Left ventricle myocardium superior (tissue), 1 donor: ENCODE data around the gene LRIF1. TPM values are rescaled to one million over a fixed set of nuclear protein-coding genes. Genes with fewer than 3 reads are reported as not detected.
"Not testable (repeated sequence)": the region's sequence is repeated elsewhere in the genome, so short reads cannot be mapped to it uniquely, and the experiment has no call there.

Source experiments
- ATAC-seq: fragments of 200-7000 bp; cut with Tn5 transposase; one replicate; pipeline ENCODE4 v1.9.1; 2020; ENCODE audit warnings: mild to moderate bottlenecking, moderate library complexity
- DNase-seq: peaks from one replicate; pipeline ENCODE4 v3.0.0-alpha.2; 2020
- intact Hi-C: fragments of 100-400 bp; cut with micrococcal nuclease; formaldehyde crosslinking; loops from one replicate; pipeline ENCODE4 v1.11.0; 2022
- long read RNA-seq: library from polyadenylated mRNA; unstranded; transcript quantifications from one replicate; pipeline ENCODE4 v2.0.0, GENCODE V29; 2021
- total RNA-seq: library from RNA; stranded (reverse); fragmentation: NEBNext Ultra II Directional; extraction: Animal tissue kit (Norgen Biotek cat#: 25700); gene quantifications from one replicate; pipeline ENCODE4 v1.2.1, GENCODE V29; 2021
- donor health status: DM: no; HTN: yes; CAD: no; lungs with severe emphysema.

The LRIF1 gene, protein sequence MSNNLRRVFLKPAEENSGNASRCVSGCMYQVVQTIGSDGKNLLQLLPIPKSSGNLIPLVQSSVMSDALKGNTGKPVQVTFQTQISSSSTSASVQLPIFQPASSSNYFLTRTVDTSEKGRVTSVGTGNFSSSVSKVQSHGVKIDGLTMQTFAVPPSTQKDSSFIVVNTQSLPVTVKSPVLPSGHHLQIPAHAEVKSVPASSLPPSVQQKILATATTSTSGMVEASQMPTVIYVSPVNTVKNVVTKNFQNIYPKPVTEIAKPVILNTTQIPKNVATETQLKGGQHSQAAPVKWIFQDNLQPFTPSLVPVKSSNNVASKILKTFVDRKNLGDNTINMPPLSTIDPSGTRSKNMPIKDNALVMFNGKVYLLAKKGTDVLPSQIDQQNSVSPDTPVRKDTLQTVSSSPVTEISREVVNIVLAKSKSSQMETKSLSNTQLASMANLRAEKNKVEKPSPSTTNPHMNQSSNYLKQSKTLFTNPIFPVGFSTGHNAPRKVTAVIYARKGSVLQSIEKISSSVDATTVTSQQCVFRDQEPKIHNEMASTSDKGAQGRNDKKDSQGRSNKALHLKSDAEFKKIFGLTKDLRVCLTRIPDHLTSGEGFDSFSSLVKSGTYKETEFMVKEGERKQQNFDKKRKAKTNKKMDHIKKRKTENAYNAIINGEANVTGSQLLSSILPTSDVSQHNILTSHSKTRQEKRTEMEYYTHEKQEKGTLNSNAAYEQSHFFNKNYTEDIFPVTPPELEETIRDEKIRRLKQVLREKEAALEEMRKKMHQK
- 18.0 TPM for total RNA-seq
- long read RNA-seq, transcript LRIF1-202 (3 exons, 1,796 nt): major isoform, 17 of 27 reads
- long read RNA-seq, partial matches to known transcripts: 3 of 27 reads
- long read RNA-seq, other reads (novel, unspliced or antisense): 5 of 27 reads

DNA sequence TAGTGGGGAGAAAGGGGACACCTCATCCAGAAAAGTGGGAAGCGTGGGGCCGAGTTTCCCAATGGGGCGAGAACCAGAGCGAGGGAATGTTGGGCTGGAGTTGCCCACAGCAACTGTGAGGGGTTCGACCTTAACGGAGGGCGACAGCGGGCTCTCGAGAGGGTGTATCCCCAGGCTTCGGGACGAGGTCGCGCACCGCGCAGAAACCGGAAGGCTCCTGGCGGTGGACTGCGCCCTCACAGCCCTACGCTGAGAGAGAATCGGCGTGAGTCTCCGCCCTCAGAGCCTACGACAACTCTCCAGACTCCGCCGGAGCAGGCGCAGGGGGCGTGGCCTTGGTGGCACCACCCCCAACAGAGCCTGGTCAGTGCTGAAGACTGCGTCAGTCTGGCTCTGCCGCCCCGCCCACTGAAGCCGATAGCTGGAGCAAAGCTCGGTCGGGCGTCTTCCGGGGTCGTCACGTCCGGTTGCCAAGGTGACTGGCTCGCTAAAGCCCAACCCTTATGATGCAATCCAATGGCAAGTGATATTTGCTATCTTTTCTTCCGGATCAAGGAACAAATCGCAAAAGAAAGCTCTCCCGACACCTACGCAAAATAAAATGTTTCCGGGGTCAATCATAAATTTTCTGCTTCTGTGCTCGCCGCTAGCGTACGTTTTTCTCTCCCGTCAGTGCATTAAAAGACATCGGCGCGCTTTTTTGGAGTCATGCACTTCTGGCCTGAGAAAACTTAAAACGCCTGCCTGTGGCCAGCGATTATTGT lies at the start of gene LRIF1:
Gene LRIF1, minus strand, starts transcription at position 232 of the 764 bp plus-strand sequence. CDS start 234 bp downstream, outside the sequence.
- ATAC-seq: peak; percentile 100
- peak; percentile 100 for DNase-seq
- intact Hi-C loops: no loop called here

DNA sequence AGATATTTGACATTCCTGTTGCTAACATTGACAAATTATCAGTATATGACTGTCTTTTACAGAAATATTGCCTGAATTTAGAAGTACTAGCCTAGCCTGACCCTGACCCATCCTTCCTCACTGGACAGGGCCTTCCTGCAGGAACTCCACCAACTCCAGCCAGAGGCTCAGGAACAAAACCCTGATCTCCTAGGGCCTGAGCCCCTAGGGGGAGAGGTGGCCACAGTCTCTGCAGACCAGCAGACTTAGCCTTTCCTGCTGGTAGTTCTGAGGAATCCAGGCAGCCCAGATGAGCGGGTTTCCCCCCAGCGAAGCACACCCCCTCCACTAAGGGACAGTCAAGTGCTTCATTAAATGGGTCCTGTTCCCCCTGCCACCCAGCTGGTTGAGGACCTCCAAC lies 44.3 kb upstream of the LRIF1 start:
- ATAC-seq: no peak
- intact Hi-C loops: no loop called here
- no peak for DNase-seq

DNA sequence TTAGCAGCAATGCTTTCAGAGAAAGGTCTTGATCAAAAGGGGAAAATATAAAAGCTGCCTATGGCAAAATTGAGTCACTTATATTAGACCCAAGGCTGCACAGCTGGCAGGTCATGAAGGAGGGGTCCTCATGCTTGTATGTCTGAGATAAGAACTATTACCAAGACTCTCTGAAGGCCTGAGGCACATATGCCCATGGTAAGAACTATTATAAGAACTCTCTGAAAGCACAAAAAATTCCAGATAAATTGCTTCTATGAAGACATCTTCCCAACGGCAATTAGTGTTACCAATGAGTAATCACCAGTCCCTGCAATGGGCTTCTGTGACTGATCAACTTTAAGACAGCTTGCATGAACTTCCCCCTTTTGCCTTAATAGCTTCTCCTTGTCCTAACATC lies 42.8 kb upstream of the LRIF1 start:
- no peak for DNase-seq
- ATAC-seq: no peak
- intact Hi-C loops: no loop called here

DNA sequence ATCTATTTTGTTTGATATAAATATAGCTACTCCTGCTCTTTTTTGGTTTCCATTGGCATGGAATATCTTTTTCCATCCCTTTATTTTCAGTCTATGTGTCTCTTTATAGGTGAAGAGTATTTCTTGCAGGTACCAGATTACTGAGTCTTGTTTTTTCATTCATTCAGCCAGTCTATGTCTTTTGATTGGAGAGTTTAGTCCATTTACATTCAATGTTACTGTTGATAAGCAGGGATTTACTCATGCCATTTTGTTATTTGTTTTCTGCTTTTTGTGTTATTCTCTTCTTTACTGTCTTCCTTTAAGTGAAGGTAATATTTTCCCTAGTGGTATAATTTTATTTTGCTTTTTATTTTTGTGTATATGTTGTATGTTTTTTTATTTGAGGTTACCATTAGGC lies 35.9 kb upstream of the LRIF1 start:
- intact Hi-C loops, DNase-seq, ATAC-seq: not testable (repeated sequence)

DNA sequence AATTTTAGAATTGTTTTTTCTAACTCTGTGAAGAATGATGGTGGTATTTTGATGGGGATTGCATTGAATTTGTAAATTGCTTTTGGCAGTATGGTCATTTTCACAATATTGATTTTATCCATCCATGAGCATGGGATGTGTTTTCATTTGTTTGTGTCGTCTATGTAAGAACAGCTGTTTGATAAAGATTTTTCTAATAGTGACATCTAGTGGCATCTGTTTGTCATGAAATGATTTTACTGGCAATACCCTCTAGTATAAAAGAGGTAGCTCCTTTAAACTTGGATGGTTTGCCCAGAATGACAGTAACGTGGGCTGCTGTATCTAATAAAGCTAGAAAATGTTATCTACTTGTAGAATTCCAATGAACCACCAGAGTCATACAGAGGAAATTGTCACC lies 28.6 kb upstream of the LRIF1 start:
- intact Hi-C loops, DNase-seq, ATAC-seq: not testable (repeated sequence)

DNA sequence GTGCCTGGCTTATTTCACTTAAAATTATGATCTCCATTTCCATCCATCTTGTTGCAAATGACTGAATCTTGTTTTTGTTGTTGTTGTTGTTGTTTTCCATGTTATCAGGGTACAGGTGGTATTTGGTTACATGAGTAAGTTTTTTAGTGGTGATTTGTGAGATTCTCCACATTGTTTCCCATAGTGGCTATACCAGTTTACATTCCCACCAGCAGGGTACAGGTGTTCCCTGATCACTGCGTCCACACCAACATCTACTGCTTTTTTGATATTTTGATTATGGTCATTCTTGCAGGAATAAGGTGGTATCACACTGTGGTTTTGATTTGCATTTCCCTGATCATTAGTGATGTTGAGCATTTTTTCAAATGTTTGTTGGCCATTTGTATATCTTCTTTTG lies 27.6 kb upstream of the LRIF1 start:
- DNase-seq, intact Hi-C loops, ATAC-seq: not testable (repeated sequence)

DNA sequence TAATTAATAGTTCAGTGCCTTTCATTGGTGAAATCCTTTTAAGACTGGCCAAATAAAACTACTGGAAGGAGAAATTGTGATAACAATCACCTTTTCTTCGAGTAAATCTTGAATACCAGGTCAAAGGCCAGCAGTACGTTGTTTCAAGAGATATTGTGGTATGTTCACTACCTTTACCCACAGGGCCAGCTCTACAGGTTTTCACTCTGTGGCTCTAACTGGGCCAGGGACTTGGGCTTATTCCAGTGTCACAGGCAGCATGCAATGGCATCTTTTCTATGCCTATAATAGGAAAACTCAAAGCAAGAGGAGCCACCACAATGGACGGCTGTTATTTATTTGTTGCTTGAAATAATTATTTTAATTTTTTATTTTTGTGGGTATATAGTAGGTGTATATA lies 26.8 kb upstream of the LRIF1 start:
- intact Hi-C loops: no loop called here
- no peak for DNase-seq
- ATAC-seq: no peak

DNA sequence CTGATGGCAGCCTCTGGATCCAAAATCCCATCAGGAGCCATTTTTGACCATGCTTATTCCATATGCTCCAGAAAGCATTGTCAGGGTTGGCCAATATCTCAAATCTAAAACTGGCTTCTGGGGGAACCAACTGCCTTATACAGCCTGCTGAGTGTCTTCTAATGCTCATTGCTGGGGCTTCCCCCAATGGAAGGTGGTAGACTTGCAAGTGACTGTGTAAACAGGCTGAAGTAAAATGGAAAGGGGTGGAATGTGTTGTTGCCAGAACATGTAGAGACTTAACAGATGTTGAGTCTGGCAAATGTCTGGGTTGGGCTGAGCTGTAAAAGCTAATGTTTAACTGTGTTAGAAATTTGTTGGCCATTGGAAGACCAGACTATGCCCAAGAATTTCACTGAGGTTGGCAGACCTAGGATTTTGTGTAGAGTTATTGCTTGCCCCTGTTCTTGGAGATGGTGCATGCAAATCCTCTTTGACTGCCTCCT lies 22.7 kb upstream of the LRIF1 start:
- DNase-seq (no peak), ATAC-seq (no peak)
- intact Hi-C loops: no loop called here

DNA sequence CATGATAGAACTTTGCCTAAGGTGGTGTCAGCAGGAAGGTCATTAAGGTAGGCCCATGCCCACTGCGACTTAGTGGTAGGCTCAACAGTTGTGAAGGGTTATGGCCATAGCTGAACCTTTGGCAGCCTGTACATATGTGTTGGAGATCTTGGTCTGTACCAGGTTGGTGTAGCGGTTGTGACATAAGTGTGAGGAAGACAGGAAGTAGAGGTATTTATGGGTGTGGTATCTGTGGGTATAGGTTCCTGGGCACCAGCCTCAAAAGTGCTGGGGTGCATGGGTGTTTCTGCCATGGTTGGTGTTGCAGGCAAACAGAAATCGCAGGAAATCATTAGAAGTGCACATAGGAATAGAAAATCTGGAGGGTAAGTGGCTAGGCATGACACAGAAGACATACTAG lies 18.6 kb upstream of the LRIF1 start:
- intact Hi-C loops: no loop called here

DNA sequence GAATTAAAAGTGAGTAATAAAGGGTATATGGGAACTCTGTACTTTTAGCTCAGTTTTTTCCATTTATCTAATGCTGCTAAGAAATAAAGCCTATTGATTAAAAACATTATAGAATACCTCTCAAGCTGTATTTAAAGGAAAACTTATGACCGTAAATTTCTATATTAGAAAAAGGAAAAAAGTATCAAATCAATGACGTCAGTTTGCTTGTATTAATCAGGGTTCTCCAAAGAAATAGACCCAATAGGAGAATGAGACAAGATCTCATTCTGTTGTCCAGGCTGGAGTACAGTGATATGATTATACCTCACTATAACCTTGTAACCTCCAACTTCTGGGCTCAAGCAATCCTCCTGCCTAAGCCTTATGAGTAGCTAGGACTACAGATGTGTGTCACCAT lies 15.4 kb upstream of the LRIF1 start:
- ATAC-seq (no peak), DNase-seq (no peak)
- intact Hi-C loops: no loop called here

More for the DNA sequence above, 18.6 kb upstream of the LRIF1 start:
- ATAC-seq (no peak), DNase-seq (no peak)

DNA sequence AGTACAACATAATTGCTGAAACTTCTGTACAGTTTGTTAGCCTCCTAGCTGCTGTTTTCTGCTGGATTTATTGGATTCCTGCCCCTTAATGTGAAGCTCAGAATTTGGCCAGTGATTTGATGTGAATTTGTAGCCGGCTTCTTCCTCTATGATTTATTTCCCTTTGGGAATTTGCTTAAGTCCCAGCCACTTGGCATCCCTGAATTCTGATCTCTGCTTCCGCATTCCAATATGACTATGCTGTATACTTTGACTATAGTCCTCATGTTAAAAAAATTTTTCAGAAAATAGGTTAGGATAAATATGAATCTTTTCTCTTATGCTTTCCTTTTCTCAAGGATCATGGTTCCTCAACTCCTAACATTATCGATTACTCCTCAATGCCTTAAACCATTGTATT lies 12.4 kb upstream of the LRIF1 start:
- ATAC-seq (no peak), DNase-seq (no peak)
- intact Hi-C loops: no loop called here

DNA sequence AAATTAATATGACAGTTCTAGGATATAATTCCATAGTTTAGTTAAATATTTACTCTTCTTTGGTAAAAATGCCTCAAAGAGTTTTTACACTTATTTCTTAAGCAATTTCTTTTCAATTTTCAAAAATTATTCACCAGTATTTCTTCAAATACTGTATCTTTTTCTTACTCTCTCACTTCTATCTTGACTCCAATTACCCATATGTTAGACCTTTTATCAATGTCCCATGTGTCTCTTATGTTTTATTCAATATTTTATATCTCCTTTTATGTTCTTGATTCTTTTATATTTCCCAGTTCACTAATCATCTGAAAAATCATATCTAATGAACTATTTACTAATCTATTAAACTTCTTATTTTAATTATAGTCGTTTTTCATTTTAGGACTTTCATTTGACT lies 11.5 kb upstream of the LRIF1 start:
- intact Hi-C loops: no loop called here
- ATAC-seq (no peak), DNase-seq (no peak)

DNA sequence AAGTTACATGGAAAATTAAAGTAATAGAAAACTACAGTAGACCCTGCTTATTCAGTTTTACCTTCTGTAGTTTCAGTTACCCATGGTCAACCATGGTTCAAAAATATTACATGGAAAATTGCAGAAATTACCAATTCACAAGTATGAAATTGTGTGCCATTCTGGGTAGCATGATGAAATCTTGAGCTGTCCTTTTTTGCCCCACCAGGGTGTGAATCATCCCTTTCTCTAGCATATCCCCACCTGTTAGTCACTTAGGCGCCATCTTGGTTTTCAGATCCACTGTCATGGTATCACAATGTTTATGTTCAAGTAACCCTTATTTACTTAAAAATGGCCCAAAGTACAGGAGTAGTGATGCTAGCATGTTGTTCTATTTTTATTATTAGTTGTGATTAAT lies 3.5 kb upstream of the LRIF1 start:
- intact Hi-C loops: no loop called here
- ATAC-seq: no peak
- DNase-seq: no peak

DNA sequence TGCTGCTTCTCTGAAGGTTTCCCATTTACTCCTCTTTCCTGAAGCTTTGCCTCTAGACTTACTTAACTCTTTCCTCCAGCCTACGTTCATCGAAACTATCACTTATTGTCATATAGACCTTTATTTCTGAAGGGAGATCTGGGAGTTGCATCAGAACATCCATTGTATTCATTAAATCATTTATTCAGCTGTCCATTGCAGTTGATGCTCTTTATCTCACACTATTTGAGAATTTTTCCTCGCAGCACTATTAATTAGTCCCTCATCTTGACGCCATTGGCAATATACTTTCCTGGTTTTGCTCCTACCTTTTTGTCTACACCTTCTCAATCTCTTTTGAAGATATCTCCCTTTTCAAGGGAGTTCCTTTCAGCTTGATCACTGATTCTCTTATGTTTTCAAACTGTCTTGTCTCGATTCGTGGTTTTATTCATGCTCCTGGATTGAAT lies 757 bp upstream of the LRIF1 start:
- DNase-seq (no peak), ATAC-seq (no peak)
- intact Hi-C loops: no loop called here

DNA sequence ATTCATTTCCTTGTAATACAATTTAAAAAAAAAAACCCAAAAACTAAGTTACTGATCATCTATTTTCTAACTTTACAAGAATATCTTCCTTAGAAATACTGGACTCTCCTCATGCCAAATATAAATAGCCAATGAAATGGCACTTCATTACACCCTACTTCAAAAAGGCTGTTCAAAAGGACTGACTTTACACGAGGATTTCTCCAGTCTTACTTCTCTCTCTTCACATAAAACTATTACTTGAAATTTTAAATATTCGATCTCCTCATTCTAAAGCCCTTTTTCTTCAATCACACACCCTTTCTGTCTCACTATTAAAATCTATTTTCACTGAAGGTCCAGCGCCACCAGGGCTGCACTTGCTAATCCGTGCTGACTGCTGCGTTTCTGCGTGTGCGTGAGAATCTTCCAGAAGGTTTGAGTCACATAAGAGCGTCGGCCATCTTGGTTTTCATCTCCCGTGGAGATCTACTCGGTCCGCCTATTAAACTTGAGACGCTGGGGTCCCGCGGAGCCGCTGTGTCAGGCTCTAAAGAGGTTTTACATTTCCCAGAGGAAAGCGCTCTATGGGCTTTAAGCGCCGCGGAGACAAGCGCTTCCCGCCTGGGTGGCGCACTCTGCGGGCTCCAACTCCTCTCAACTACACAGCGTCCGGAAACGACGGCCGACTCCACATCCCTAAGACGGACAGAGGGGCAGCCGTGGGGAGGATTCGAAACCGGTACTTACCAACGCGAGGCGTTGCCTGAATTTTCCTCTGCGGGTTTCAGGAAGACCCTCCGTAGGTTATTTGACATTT lies 631 bp downstream of the LRIF1 start:
- ATAC-seq (peak; percentile 67), DNase-seq (peak; percentile 68)
- intact Hi-C loops: no loop called here

DNA sequence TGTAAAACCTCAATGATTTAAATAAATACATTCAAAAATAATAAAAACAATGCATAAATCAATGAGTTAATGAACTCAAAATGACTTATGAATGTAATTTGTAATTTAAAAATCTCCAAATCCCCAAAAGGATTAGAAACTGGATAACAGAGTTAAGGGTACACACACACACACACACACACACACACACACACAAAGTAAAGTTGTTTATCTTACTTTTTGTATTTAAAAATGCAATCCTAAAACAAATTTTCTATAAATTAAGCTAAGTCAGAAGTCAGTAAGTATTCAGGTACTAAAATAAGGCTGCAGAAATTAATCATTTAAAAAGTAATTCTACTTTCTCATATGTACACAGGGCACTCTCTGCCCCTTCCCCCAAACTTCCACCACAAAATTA lies 1.8 kb downstream of the LRIF1 start:
- intact Hi-C loops: no loop called here
- DNase-seq: no peak
- no peak for ATAC-seq

DNA sequence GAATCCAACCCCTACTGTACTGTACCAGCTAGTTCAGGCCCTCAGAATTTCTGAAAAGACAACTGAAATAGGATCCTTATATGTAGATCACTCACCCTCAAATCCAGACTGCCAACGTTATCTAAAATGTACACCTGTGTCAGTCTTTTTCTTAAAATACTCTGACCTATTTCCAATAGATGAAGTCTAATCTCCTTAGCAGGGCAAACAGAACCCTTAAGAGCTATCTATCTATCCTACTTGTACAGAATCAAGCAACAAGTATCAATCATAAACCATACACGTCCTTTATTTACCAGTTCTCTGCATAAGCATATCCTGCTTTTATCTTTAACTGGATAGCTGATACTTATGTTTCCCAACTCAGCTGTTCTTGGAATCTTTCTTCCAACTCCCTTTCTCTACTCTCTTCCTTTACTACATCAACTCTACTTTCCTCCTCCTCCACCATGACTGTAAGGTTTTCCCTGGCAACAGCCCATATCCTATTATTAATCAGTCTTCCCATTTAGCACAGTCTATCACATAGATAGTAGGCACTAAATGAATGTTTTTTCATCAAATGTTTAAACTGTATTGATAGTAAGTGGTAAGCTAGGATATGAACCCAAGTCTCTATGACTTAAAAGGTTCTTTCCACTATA lies 2.8 kb downstream of the LRIF1 start:
- no peak for DNase-seq
- intact Hi-C loops: no loop called here
- no peak for ATAC-seq

DNA sequence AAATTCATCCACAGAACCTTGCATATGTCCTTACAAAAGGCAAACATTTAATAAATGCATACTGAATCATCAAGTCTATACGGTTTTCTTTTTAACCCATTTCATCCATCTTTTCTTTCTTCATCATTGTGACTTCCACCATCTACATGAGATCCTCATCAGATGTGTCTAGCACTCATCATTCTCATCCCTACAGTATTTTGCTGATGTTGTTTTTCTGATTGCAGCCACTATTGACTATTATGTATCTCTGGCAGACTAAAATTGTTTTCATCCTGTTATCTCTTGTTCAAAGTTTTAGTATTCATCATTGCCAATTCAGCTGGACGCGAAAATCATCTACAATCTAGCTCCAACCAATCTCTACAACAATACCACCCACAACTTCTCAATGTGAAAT lies 5.9 kb downstream of the LRIF1 start:
- intact Hi-C loops: no loop called here
- ATAC-seq: no peak
- no peak for DNase-seq
